GM21825 (cell line): Measurements from ENCODE around the gene HINT3.
"Not testable (repeated sequence)": the region's sequence is repeated elsewhere in the genome, so short reads cannot be mapped to it uniquely, and the experiment has no call there.

Source experiments
- ATAC-seq: cut with Tn5 transposase; IDR thresholded peaks from one replicate; pipeline ENCODE4 v1.9.1; 2021; ENCODE audit warnings: mild to moderate bottlenecking, moderate library complexity; ENCODE audit not compliant: unreplicated experiment

The HINT3 gene

GRCh38 chr6:125939026-125939425, 17.5 kb upstream of the HINT3 start:
- no peak for ATAC-seq

DNA sequence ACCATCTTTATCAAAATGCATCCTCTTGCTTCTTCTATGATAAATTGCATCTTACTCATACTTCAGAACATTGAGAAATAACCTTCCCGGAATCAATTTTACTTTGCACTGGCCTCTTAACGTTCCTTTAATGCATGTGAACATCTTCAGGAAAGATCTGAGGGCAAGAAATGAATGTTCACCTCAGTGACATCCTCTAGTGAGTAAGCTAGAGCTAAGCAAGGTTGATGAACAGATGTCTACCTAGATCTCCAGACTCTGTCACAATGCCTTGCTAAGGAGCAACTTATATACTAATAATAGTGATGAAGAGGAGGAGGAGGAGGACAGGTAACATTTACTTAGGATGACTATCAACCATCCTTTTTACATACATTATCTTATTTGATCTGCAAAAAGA, 16.8 kb upstream of the HINT3 start:
- no peak for ATAC-seq

- no peak for ATAC-seq
These were observed 16.1 kb upstream of the HINT3 start for GRCh38 chr6:125940247-125941041.

DNA sequence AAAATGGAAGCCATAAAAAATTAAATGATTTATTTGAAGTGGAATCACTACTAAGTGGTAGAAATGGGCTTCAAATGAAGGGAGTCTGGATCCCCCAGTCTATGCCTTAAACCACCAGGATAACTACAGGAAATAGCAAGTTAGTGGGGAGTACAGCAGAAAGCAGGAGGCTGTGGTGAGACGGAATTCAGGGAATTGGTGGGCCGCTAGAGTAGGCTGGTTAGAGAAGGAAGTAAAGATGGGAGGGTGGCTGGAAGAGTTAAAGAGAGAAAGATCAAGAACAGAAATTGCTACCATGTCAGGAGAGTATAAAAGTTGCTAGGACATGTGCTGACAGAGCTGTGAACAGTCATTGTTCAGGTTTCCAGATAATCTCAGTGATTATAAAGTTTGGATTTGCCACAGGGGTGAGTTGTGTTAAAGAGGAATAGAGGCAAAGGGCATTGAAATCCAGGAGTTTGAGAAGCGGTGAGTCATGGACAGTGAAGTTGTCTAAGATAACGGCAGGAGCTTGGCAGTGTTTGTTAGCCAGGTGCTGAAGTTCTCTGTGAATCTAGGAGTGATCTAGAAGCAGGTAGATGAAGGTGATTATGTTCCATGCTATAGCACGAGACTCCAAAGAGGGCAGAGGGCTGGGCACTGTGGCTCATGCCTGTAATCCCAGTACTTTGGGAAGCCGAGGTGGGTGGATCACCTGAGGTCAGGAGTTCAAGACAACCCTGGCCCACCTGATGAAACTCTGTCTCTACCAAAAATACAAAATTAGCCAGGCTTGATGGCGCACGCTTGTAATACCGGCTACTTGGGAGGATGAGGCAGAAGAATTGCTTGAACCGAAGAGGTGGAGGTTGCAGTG, 13.7 kb upstream of the HINT3 start:
- ATAC-seq: no peak

DNA sequence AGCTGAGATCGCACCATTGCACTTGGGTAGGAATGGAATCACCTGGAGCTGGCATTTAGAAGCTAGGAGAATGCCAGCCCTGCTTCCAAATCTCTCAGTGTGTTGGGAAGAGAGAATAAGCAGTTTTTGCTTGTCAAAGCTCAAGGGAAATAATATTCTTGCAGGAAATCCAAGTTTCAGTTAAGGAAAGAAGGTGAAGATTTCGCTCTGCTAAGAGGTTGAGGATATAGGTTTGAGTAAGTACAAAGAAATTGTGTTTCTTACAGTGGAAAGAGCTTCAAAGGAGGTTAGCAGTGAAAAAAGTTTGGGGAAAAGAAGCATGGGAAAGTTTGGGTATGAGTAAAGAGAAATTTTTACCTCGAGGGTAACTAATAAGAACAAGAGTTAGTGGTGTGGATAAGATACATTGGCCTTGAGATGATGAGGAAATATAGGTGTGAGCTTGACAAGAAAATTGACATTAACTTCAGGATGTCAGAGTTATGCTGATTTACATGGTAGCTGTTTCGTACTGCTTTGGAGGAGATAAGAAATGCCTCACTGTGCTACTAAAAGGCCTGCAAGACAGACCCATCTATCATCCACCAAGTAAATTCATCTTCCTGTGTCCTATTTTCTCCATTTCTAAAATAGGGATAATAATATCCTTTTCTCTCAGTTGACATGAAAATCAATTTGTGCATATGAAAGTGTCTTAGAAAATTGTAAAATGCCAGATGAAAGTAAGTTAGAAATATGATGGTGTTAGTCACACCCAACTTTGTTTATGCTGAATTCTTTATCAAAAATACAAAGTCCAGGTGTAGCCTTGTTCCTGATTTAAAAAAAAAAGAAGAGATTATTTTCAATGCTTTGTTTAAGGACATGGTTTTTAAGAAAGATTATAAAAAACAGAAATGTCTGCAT, 12.8 kb upstream of the HINT3 start:
- ATAC-seq: no peak

DNA sequence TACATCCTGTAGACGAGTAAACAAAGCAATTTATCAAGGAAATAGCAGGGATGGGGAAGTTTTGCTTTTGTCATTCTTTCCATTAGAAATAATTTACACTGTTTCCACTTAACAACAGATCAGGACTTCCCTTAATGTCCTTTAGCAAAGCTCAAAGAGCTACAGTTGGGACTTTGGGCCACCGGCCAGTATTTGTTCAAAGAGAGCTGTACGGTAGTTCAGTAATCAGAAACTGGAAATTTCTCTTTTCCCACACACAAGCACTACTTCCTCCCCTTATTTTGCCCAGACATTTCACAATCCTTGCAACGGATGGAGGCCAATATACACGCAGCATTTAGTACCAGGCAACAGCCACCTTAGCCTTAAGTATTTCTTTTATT, 12.1 kb upstream of the HINT3 start:
- ATAC-seq: no peak

DNA sequence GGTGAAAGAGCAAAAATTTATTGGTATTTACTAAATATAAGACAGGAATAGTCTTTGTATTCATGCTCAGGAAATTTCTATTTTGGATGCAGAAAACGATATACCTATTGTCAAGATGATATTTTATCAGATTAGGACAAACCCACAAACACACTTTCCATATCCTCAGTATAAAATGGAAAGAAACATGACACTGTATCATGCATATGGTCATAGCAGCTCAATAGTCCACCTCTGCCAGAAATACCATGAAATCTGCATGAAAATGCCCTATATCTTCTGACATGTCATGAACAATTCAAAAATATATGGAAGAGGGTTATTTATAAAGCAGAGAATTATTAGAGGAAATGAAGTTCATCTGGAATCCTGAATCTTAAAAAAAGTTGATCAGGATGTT, 11.7 kb upstream of the HINT3 start:
- ATAC-seq: no peak

- no peak for ATAC-seq
These were observed 11.0 kb upstream of the HINT3 start for GRCh38 chr6:125945378-125946141.

DNA sequence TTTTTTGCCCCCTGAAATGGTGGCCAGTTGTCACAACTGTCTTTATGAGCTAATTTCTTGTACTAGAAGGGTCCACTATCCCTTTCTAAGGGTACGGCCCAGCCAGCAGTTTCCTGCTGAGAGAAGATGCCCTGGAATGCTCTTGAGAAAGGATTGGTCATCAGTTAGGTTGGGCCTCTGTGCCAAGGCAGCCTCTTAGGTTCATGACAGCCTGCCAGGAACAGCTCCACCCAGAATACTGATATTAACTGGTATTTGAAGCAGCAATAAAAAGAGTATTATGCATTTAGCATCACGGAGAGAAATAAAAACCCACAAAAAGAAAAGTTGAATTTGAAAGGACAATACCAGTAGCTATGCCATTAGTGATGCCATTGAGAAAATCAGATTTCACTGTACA, 9.0 kb upstream of the HINT3 start:
- ATAC-seq: no peak

DNA sequence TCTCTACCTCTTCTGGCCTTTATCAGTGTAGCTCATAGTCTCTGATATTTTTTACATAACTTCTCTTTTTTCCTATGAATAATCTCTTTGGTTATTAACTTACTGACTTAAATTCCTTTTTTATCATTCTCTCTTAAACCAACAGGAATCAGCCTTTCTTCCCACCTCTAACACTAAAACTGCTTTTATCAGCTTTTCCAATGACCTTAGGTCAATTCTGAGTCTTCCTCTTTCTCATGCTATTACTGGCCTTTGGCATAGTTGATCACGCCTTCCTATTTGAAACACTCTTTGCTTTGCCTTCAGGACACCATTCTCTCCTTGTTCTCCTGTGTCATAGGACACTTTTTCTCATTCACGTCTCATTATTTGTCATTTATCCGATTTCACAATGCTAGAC, 8.1 kb upstream of the HINT3 start:
- no peak for ATAC-seq

GRCh38 chr6:125949069-125949468, 7.5 kb upstream of the HINT3 start:
- no peak for ATAC-seq

DNA sequence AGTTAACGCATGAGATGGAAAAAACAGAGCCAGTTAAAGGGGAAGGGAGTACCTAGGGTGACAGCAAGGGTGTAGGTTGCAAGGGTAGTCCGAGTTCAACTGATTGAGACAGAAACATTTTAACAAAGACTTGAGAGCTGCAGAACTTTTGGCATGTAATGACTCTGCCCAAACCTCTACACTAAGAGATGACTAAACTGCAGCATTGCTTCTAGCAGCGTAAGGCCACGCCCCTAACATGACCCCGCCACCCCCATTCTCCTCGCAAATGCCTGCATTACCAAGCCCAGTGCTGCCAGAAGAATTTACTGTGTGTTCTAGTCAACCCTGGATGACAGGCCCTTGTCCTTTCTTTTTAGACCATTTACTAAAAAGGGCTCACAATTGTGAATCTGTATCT, 6.3 kb upstream of the HINT3 start:
- no peak for ATAC-seq

DNA sequence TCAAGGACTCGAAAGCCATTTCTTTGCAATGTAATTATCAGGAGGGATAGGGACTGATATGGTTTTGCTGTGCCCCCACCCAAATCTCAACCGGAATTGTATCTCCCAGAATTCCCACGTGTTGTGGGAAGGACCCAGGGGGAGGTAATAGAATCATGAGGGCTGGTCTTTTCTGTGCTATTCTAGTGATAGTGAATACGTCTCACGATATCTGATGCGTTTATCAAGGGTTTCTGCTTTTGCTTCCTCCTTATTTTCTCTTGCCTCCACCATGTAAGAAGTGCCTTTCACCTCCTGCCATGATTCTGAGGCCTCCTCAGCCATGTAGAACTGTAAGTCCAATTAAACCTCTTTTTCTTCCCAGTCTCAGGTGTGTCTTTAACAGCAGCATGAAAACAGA, 5.9 kb upstream of the HINT3 start:
- ATAC-seq: not testable (repeated sequence)

GRCh38 chr6:125951323-125951722, 5.2 kb upstream of the HINT3 start:
- ATAC-seq: no peak

DNA sequence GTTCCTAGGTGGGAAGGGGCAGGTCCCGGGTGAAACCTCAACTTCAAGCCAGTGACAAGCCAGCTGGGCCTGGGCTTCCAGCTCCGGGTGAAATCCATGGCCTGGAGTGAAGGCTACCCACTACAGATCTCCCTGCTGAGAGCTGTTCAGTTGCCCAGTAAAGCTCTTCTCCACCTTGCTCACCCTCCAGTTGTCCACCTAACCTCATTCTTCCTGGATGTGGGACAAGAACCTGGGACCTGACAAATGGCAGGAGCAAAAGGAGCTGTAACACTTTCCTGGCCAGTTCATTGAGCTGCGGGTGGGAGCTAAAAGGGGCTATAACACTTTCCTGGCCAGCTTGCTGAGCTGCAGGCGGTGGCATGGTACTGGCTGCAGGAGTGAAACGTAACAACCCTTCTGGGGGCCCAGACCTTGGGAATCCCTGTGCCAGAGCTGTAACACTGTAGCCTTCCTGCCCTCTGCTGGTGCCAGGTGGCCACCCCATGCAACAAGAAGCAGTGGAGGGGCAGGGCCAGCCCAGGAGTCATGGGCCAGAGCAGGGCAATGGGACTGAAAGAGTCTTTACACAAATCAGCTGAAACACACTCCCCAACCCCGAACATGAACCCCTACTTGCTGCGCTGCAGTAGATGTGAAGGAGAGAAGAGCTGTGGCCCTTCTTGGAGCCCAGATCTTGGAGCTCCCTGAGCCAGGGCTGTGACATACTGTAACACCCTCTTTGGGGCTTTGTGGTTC, 3.6 kb upstream of the HINT3 start:
- ATAC-seq: no peak

GRCh38 chr6:125953502-125953875, 3.1 kb upstream of the HINT3 start:
- ATAC-seq: no peak

DNA sequence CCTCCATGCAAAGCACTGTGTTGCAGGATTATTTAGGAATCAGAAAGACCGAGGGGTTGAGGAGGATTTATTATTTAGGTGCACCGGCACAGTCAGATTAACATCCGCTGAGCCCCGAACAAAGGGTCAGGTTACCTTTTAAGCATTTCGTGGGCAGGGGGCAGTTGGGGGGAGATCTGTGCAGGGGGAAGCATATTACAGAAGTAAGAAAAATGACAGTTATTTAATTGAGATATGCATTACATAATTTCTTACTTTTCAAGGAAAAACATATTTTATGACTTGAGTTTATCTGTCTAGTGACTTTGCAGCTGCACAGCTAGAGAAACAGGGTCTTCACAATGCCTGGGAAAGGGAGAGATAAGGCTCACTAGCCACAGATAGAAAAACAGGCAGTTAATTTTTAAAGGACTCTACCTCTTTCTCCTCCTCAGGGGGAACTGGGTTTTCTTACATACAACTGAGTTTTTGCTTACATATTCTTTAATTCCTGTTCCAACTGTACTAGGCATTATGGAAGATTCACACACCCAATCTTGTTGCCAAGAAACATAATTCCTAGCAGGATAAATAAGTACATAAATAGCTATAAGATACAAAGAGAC, 1.7 kb upstream of the HINT3 start:
- no peak for ATAC-seq

GRCh38 chr6:125955973-125956372, 597 bp upstream of the HINT3 start:
- ATAC-seq: no peak

DNA sequence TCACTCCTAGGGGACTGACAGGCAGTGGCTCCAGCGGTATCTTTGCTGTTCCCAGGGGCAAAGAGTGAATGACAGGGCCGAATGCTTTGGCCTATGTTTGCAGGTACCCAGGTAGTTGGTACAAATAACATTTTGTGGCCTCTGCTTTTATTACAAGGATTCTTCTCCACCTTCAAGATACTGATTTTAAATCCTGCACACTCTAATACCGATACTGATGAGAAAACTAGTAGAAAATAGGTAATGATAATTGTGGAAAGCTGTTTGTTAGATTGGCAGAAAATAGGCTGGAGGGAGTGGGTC, 772 bp downstream of the HINT3 start:
- no peak for ATAC-seq

- no peak for ATAC-seq
These were observed 1.3 kb downstream of the HINT3 start for GRCh38 chr6:125957845-125958244.
